Sigmoid colon (tissue), 4 donors: Measurements from ENCODE around the gene STAC.

Experiments used
- CTCF ChIP-seq, 4 experiments: fragments of 450-650 bp in 3 of 4; fragments of 200-600 bp in 1 of 4; IDR thresholded peaks; one replicate each; pipeline ENCODE4 v1.5.1; 2016 to 2019; ENCODE audit warnings: antibody characterized with exemption in 4 of 4, mild to moderate bottlenecking in 3 of 4, moderate library complexity in 2 of 4
- EP300 ChIP-seq, 4 donors: sonication (generic); formaldehyde crosslinking; IDR thresholded peaks; one replicate each; pipeline ENCODE4 v1.6.1; 2017; ENCODE audit warnings: antibody characterized with exemption in 4 of 4
- POLR2A ChIP-seq, 2 donors: fragments of 450-650 bp; IDR thresholded peaks; one replicate each; pipeline ENCODE4 v1.6.1; 2016; ENCODE audit warnings: antibody characterized with exemption in 2 of 2, mild to moderate bottlenecking in 2 of 2, moderate library complexity in 2 of 2
- POLR2AphosphoS5 ChIP-seq, 4 donors: sonication (generic); formaldehyde crosslinking; IDR thresholded peaks; one replicate each; pipeline ENCODE4 v1.6.1; 2017; ENCODE audit warnings: antibody characterized with exemption in 4 of 4

GRCh38 chr3:36411587-36411986, 31.3 kb downstream of the STAC start:
- no peak for TF ChIP-seq EP300 (IDR thresholded peaks at IDR 0.05)
- TF ChIP-seq POLR2AphosphoS5 (IDR thresholded peaks at IDR 0.05) = no peak
- TF ChIP-seq CTCF (IDR thresholded peaks at IDR 0.05) = no peak
- TF ChIP-seq POLR2A (IDR thresholded peaks at IDR 0.05) = no peak
